ENCODE data around the gene TCHHL1. TPM values are rescaled to one million over a fixed set of nuclear protein-coding genes. Genes with fewer than 3 reads are reported as not detected.

The TCHHL1 gene
- total RNA-seq, 1 experiment from 2014 or later = not detected

DNA sequence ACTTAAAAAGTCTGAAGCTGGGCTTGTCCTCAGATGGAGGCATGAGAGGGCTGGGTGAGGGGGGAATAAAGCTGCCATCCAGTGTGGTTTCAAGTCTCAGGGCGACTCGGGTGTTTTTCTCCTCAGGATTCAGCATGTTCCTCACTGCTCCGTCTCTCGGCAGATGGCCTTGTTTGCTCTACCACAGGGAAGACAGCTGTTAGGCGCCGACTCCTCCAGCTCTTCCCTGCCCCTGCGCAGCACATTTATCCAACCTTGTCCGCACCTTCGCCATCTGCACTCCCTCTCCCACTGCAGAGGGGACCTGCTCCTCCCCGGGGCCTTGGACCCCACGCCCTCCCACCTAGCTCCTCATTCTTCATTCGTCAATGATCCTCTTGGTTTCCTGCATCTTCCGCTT is 35.5 kb downstream of the TCHHL1 start:
- TF ChIP-seq, protein P1, sequence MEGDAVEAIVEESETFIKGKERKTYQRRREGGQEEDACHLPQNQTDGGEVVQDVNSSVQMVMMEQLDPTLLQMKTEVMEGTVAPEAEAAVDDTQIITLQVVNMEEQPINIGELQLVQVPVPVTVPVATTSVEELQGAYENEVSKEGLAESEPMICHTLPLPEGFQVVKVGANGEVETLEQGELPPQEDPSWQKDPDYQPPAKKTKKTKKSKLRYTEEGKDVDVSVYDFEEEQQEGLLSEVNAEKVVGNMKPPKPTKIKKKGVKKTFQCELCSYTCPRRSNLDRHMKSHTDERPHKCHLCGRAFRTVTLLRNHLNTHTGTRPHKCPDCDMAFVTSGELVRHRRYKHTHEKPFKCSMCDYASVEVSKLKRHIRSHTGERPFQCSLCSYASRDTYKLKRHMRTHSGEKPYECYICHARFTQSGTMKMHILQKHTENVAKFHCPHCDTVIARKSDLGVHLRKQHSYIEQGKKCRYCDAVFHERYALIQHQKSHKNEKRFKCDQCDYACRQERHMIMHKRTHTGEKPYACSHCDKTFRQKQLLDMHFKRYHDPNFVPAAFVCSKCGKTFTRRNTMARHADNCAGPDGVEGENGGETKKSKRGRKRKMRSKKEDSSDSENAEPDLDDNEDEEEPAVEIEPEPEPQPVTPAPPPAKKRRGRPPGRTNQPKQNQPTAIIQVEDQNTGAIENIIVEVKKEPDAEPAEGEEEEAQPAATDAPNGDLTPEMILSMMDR (IDR thresholded peaks at IDR 0.05; ENCODE audit: unreplicated experiment) = no peak
- Mint-ChIP-seq H3K27me3 (ENCODE audit: unreplicated experiment) (peaks cover 40% of the 10 kb centered on the region), H3K4me3 (ENCODE audit: low read depth, unreplicated experiment) (no peak overlapping the region), H3K9me3 (ENCODE audit: low read depth, unreplicated experiment) (no peaks in the 10 kb centered on the region), H3K27ac (ENCODE audit: unreplicated experiment) (no peak overlapping the region), H3K4me1 (ENCODE audit: low read depth, unreplicated experiment) (peaks cover 33% of the 10 kb centered on the region), H3K36me3 (ENCODE audit: insufficient read depth, unreplicated experiment) (peaks cover 3% of the 10 kb centered on the region)
- no peak for DNase-seq
- BruUV-seq (replicated peaks) = no TSS peak
- CTCF ChIA-PET = interaction anchor here (0.6 to 1.7 kb wide), 9 partner anchors 19 to 405 kb away, joined by 3 to 7 read pairs (median 4); no protein-coding TSS in a partner anchor
- intact Hi-C loops (cut with micrococcal nuclease; ENCODE audit: unreplicated experiment) = loop anchor here (2.0 to 10.0 kb wide), 3 partner anchors 59 to 405 kb away; no protein-coding TSS in a partner anchor

DNA sequence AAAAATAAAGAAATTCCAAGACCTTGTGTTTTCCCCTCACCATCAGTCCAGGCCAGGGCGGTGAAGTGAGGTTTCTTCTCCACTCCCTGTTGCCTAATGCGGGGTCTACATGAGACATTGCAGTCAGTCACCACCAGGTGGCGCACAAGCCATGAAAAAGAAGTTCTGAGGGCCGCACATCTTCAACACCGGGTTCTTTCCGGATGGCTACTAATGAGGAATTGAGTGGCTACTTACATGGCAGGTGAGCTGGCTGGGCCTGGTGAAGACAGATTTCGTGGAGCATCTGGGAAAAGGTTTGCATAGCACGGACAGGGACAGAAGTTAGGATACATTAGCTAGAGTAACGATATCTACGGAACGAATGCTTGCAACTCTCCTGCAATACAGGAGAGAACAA is 36.3 kb downstream of the TCHHL1 start:
- peaks cover 33% of the 10 kb centered on the region for H3K4me1 Mint-ChIP-seq (ENCODE audit: low read depth, unreplicated experiment)
- peak; percentile 93 for DNase-seq
- TF ChIP-seq, protein P1 (IDR thresholded peaks at IDR 0.05; ENCODE audit: unreplicated experiment) = peak; percentile 95
- CTCF ChIA-PET = interaction anchor here (0.6 to 1.7 kb wide), 10 partner anchors 15 to 407 kb away, joined by 3 to 7 read pairs (median 4); no protein-coding TSS in a partner anchor
- H3K27me3 Mint-ChIP-seq (ENCODE audit: unreplicated experiment) = peaks cover 40% of the 10 kb centered on the region
- H3K4me3 Mint-ChIP-seq (ENCODE audit: low read depth, unreplicated experiment) = no peak overlapping the region
- no peak overlapping the region for H3K27ac Mint-ChIP-seq (ENCODE audit: unreplicated experiment)
- H3K36me3 Mint-ChIP-seq (ENCODE audit: insufficient read depth, unreplicated experiment) = peaks cover 11% of the 10 kb centered on the region
- BruUV-seq (replicated peaks) = no TSS peak
- no peaks in the 10 kb centered on the region for H3K9me3 Mint-ChIP-seq (ENCODE audit: low read depth, unreplicated experiment)
- intact Hi-C loops (cut with micrococcal nuclease; ENCODE audit: unreplicated experiment) = loop anchor here (1.0 to 10.0 kb wide), 5 partner anchors 60 to 406 kb away; no protein-coding TSS in a partner anchor

DNA sequence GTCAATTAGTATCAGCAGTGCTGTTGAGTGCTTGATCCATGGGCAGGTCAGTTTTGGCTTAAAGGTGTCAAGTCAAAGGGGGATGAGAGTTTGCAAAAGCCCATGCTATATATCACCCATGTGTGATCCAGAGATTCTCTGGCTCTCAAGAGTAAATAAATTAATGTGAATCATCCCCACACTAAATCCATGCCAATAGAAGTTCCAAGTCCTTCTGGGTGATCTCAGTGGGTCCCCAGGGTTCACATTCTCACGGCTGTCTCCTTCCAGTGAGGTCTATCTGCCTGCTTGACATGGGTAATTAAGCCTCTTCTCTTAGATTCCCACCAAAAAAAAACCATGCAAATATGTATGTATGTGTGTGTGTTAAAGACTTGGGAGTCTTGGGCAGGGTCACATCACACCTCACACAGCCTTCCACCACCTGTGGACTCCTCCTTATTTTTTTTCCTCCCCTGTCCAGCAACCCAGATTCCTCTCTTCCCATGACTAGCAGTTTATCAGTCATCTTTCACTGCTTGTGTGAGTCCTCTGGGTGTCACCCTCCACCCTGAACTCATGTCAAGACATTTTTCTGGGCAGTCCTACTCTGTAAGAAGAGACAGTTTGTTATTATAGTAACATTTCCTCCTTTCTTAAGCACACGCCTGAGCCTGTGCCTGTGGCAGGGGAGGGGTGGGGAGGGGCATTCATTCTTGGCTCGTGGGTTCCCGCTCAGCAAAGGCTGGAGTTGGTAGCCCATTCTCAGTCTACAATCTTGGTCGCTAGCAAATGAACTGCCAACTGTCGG is 37.8 kb downstream of the TCHHL1 start:
- Mint-ChIP-seq H3K36me3 (ENCODE audit: insufficient read depth, unreplicated experiment) (peaks cover 16% of the 10 kb centered on the region), H3K4me1 (ENCODE audit: low read depth, unreplicated experiment) (peaks cover 33% of the 10 kb centered on the region)
- no peak for DNase-seq

DNA sequence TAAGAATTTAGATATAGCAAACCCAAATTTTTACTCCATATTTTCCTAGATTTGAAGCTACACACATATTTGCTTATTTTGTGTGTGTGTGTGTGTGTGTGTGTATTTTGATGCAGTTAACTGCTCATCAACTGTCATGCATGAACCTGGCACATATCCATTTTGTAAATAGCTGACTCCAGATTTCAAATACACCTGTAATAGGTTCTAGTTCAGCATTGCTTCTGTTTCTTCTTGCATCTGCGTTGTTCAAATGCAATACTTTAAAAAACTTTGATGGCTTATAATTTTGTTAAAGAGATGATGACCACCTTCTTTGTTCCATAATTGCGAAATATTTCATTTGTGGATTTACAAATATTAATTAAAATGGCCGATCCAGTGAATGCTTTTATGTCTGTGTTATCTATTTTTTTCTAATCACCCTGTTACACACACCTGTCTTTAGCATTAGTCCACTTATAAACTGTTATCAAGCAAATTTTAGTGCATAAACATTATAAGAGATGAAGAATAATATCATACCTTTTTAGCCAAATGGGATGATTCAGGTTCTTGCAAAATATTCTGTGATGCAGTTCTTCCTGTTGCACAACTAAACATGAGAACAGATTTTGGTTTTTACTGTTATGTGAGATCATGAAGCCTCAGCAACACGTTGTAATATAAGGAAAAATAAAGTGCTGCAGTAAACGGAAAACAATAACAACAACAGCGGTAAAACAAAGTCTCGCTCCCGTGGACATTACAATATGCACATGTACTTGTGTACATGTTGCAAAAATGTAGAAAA is 39.4 kb downstream of the TCHHL1 start:
- H3K4me1 Mint-ChIP-seq (ENCODE audit: low read depth, unreplicated experiment) = peaks cover 41% of the 10 kb centered on the region
- peaks cover 20% of the 10 kb centered on the region for H3K27me3 Mint-ChIP-seq (ENCODE audit: unreplicated experiment)
- TF ChIP-seq, protein P1 (IDR thresholded peaks at IDR 0.05; ENCODE audit: unreplicated experiment) = no peak
- DNase-seq = no peak
- H3K4me3 Mint-ChIP-seq (ENCODE audit: low read depth, unreplicated experiment) = peak overlapping the region; percentile 48
- H3K9me3 Mint-ChIP-seq (ENCODE audit: low read depth, unreplicated experiment) = peaks cover 3% of the 10 kb centered on the region
- no TSS peak for BruUV-seq (replicated peaks)
- CTCF ChIA-PET = interaction anchor here (0.7 to 4.1 kb wide), 6 partner anchors 10 to 409 kb away, joined by 3 to 59 read pairs (median 6); partner anchors contain the start of gene S100A11
- peak overlapping the region; percentile 84 for H3K27ac Mint-ChIP-seq (ENCODE audit: unreplicated experiment)
- intact Hi-C loops (cut with micrococcal nuclease; ENCODE audit: unreplicated experiment) = loop anchor here (2.0 to 10.0 kb wide), 2 partner anchors 15 to 295 kb away; no protein-coding TSS in a partner anchor
- peaks cover 16% of the 10 kb centered on the region for H3K36me3 Mint-ChIP-seq (ENCODE audit: insufficient read depth, unreplicated experiment)

More for the DNA sequence above, 37.8 kb downstream of the TCHHL1 start:
- no peaks in the 10 kb centered on the region for H3K9me3 Mint-ChIP-seq (ENCODE audit: low read depth, unreplicated experiment)
- TF ChIP-seq, protein P1 (IDR thresholded peaks at IDR 0.05; ENCODE audit: unreplicated experiment) = no peak
- intact Hi-C loops (cut with micrococcal nuclease; ENCODE audit: unreplicated experiment) = loop anchor here (10.0 kb wide), 1 partner anchor 294 kb away; no protein-coding TSS in a partner anchor
- BruUV-seq (replicated peaks) = no TSS peak
- H3K4me3 Mint-ChIP-seq (ENCODE audit: low read depth, unreplicated experiment) = no peak overlapping the region
- H3K27me3 Mint-ChIP-seq (ENCODE audit: unreplicated experiment) = peaks cover 36% of the 10 kb centered on the region
- H3K27ac Mint-ChIP-seq (ENCODE audit: unreplicated experiment) = peak overlapping the region; percentile 84
- CTCF ChIA-PET = no interaction called here
